Putamen (tissue), 1 donor: ENCODE measurements around the gene PILRA.
"Not testable (repeated sequence)": the region's sequence is repeated elsewhere in the genome, so short reads cannot be mapped to it uniquely, and the experiment has no call there.

Source experiments
- DNase-seq: peaks from one replicate; pipeline ENCODE4 v3.0.0-alpha.2; 2016; ENCODE audit warnings: low spot score

PILRA gene

GRCh38 chr7:100373261-100373831 is at the start of gene PILRA:
Gene PILRA, plus strand, starts transcription at chr7:100373487. Its CDS starts 170 bp downstream, at chr7:100373657.
- no peak for DNase-seq

- DNase-seq, result not testable (repeated sequence)
These were observed 49.1 kb upstream of the PILRA start for GRCh38 chr7:100324194-100324593.

GRCh38 chr7:100325671-100326070 is 47.6 kb upstream of the PILRA start:
- not testable (repeated sequence) for DNase-seq

- not testable (repeated sequence) for DNase-seq
These were observed 46.4 kb upstream of the PILRA start for GRCh38 chr7:100326914-100327313.

- DNase-seq, result peak; percentile 91
These were observed 37.5 kb upstream of the PILRA start for GRCh38 chr7:100335566-100336466.

GRCh38 chr7:100338083-100338696 is 35.1 kb upstream of the PILRA start:
- not testable (repeated sequence) for DNase-seq

- DNase-seq, result not testable (repeated sequence)
These were observed 32.0 kb upstream of the PILRA start for GRCh38 chr7:100341286-100341685.

GRCh38 chr7:100342765-100343164 is 30.5 kb upstream of the PILRA start:
- DNase-seq, result no peak

GRCh38 chr7:100344124-100344559 is 29.1 kb upstream of the PILRA start:
- DNase-seq, result not testable (repeated sequence)

- not testable (repeated sequence) for DNase-seq
These were observed 28.6 kb upstream of the PILRA start for GRCh38 chr7:100344560-100345287.

- DNase-seq, result peak; percentile 44
These were observed 28.0 kb upstream of the PILRA start for GRCh38 chr7:100345288-100345672.

GRCh38 chr7:100346921-100347320 is 26.4 kb upstream of the PILRA start:
- no peak for DNase-seq

- DNase-seq, result no peak
These were observed 24.5 kb upstream of the PILRA start for GRCh38 chr7:100348805-100349204.

GRCh38 chr7:100349757-100350156 is 23.5 kb upstream of the PILRA start:
- DNase-seq, result no peak

- DNase-seq, result no peak
These were observed 21.6 kb upstream of the PILRA start for GRCh38 chr7:100351657-100352058.

GRCh38 chr7:100352230-100352781 is 21.0 kb upstream of the PILRA start:
- not testable (repeated sequence) for DNase-seq

GRCh38 chr7:100352984-100353684 is 20.2 kb upstream of the PILRA start:
- no peak for DNase-seq

- no peak for DNase-seq
These were observed 19.5 kb upstream of the PILRA start for GRCh38 chr7:100353685-100354330.

GRCh38 chr7:100356416-100357068 is 16.7 kb upstream of the PILRA start:
- no peak for DNase-seq

- no peak for DNase-seq
These were observed 16.1 kb upstream of the PILRA start for GRCh38 chr7:100357131-100357561.
